Kidney (tissue), 14 donors: ENCODE data around the gene RHOF. TPM values are rescaled to one million over a fixed set of nuclear protein-coding genes. Genes with fewer than 3 reads are reported as not detected.

Experiments
- DNase-seq, 5 donors: peaks; one replicate each; pipeline ENCODE4 v3.0.0-alpha.2; 2013 to 2020
- FAIRE-seq: peaks from 2 replicates; lab custom pipeline; 2012; peaks lifted over from hg19 to GRCh38; lab: Jason Lieb, UNC
- H3K27ac ChIP-seq, 2 donors: one replicate each; pipeline ENCODE4 v1.7.0; 2013; ENCODE audit warnings: low read depth in 2 of 2, low read length in 2 of 2, inconsistent platforms in 1 of 2
- H3K27me3 ChIP-seq: one replicate; pipeline ENCODE4 v1.7.1; 2013; ENCODE audit warnings: low read length, inconsistent platforms; ENCODE audit not compliant: control insufficient read depth, insufficient read depth
- H3K36me3 ChIP-seq, 3 donors: one replicate each; pipeline versions ENCODE4 v1.7.0 to v1.7.1; 2013; ENCODE audit warnings: low read length in 3 of 3, control low read depth in 1 of 3, inconsistent platforms in 1 of 3; ENCODE audit not compliant: insufficient read depth in 3 of 3, control insufficient read depth in 2 of 3
- H3K4me1 ChIP-seq, 3 donors: one replicate each; pipeline versions ENCODE4 v1.7.0 to v1.7.1; 2013; ENCODE audit warnings: low read length in 3 of 3, inconsistent platforms in 1 of 3, low read depth in 1 of 3; ENCODE audit not compliant: control insufficient read depth in 2 of 3, insufficient read depth in 2 of 3
- H3K4me3 ChIP-seq, 3 donors: one replicate each; pipeline versions ENCODE4 v1.7.0 to v1.8.1; 2013; ENCODE audit warnings: low read length in 3 of 3, control low read depth in 1 of 3, inconsistent platforms in 1 of 3
- H3K9ac ChIP-seq, 3 donors: one replicate each; pipeline versions ENCODE4 v1.7.0 to v1.7.1; 2013; ENCODE audit warnings: low read length in 3 of 3, control low read depth in 1 of 3, inconsistent platforms in 1 of 3
- H3K9me3 ChIP-seq, 3 donors: one replicate each; pipeline versions ENCODE4 v1.7.0 to v1.7.1; 2013; ENCODE audit warnings: low read length in 3 of 3, control low read depth in 1 of 3, inconsistent platforms in 1 of 3; ENCODE audit not compliant: control insufficient read depth in 2 of 3, insufficient read depth in 1 of 3
- CTCF ChIP-seq: IDR thresholded peaks from 3 replicates; pipeline ENCODE4 v1.5.1; 2012; ENCODE audit warnings: mild to moderate bottlenecking, moderate library complexity, borderline replicate concordance; ENCODE audit not compliant: insufficient read depth; ENCODE audit errors: extremely low read depth
- intact Hi-C: fragments of 100-400 bp; cut with DNase I; formaldehyde crosslinking; loops from one replicate; pipeline ENCODE4 v1.11.1; 2022
- polyA plus RNA-seq: library from polyadenylated mRNA; stranded (reverse); fragments of 350-450 nt; fragmentation: Illumina TruSeq; extraction: RNeasy Lipid Tissue Mini Kit (QIAGEN cat#74804); gene quantifications from one replicate; pipeline ENCODE4 v1.2.3, GENCODE V29; 2014; ENCODE audit warnings: low read depth, low replicate concordance; ENCODE audit not compliant: insufficient read depth
- total RNA-seq: library from RNA; stranded (reverse); fragmentation: NEBNext Ultra II Directional; extraction: Animal tissue kit (Norgen Biotek cat#: 25700); gene quantifications from one replicate; pipeline ENCODE4 v1.2.1, GENCODE V29; 2021
- donor health status: control.
- donor health status: control.
- donor health status: control.
- donor health status: control.
- donor health status: control.
- donor health status: DM: yes; HTN: yes; CAD: no.
- donor health status: Normal renal cell carcinoma (clear cell type).

RHOF gene
- total and polyA plus RNA-seq, 2 donors from 2014 or later: 23.9 to 42.6 TPM

- Histone ChIP-seq H3K4me3 (peak overlapping the region; percentile 70 to 83 (median 71)), H3K9me3 (no peaks in the 10 kb centered on the region), H3K27ac (peak overlapping the region; percentile 40 to 80), H3K36me3 (peaks cover 5 to 42% (median 24%) of the 10 kb centered on the region in 3 donors), H3K9ac (peak overlapping the region; percentile 42 to 71 (median 46)), H3K27me3 (no peaks in the 10 kb centered on the region), H3K4me1 (peaks cover 0 to 33% (median 17%) of the 10 kb centered on the region in 3 donors)
- FAIRE-seq (no peak), DNase-seq (peak; percentile 82 to 91 (median 90))
- TF ChIP-seq CTCF: peak; percentile 90
- intact Hi-C loops: no loop called here
These were observed 18.2 kb upstream of the RHOF start for GRCh38 chr12:121811434-121812319.

- H3K9ac ChIP-seq: peak overlapping the region in 1 of 3 donors; percentile 71
- DNase-seq: no peak
- no peak for TF ChIP-seq CTCF
- H3K27ac ChIP-seq: no peak overlapping the region
- no peaks in the 10 kb centered on the region for H3K9me3 ChIP-seq
- peaks cover 0 to 40% (median 17%) of the 10 kb centered on the region in 3 donors for H3K4me1 ChIP-seq
- intact Hi-C loops: no loop called here
- H3K4me3 ChIP-seq: peak overlapping the region in 2 of 3 donors; percentile 30 to 83
- no peaks in the 10 kb centered on the region for H3K27me3 ChIP-seq
- H3K36me3 ChIP-seq: peaks cover 2 to 42% (median 18%) of the 10 kb centered on the region in 3 donors
- FAIRE-seq: no peak
These were observed 17.4 kb upstream of the RHOF start for GRCh38 chr12:121810833-121811433.

- H3K4me3 ChIP-seq: no peak overlapping the region
- H3K9ac ChIP-seq: no peak overlapping the region
- H3K27ac ChIP-seq: no peak overlapping the region
- FAIRE-seq (no peak), DNase-seq (peak in 1 of 5 donors; percentile 80)
- TF ChIP-seq CTCF: no peak
- intact Hi-C loops: no loop called here
- H3K9me3 ChIP-seq: no peaks in the 10 kb centered on the region
- H3K4me1 ChIP-seq: peaks cover 0 to 43% (median 17%) of the 10 kb centered on the region in 3 donors
- no peaks in the 10 kb centered on the region for H3K27me3 ChIP-seq
- peaks cover under 1 to 43% (median 16%) of the 10 kb centered on the region in 3 donors for H3K36me3 ChIP-seq
These were observed 16.8 kb upstream of the RHOF start for GRCh38 chr12:121810234-121810817.
